GM23338 (cell line): ENCODE measurements around the gene TLE1. TPM values are rescaled to one million over a fixed set of nuclear protein-coding genes. Genes with fewer than 3 reads are reported as not detected.
"Not testable (repeated sequence)": the region's sequence is repeated elsewhere in the genome, so short reads cannot be mapped to it uniquely, and the experiment has no call there.

Source experiments
- ATAC-seq: fragments of 200-7000 bp; cut with Tn5 transposase; 3 replicates; pipeline ENCODE4 v1.9.1; 2020
- DNase-seq: peaks from one replicate; pipeline ENCODE4 v3.0.0-alpha.2; 2015; ENCODE audit warnings: low spot score
- H2AFZ ChIP-seq: fragments of 200-600 bp; sonication (generic); 2 replicates; pipeline ENCODE4 v1.8.0; 2016; ENCODE audit warnings: antibody characterized with exemption, mild to moderate bottlenecking, moderate library complexity
- H3F3A ChIP-seq: fragments of 200-600 bp; sonication (generic); replicated peaks from 2 replicates; pipeline ENCODE4 v1.8.0; 2017; ENCODE audit warnings: antibody characterized with exemption, mixed run types, low read depth
- H3K27ac ChIP-seq: fragments of 200-600 bp; sonication (generic); 2 replicates; pipeline ENCODE4 v1.6.1; 2016; ENCODE audit warnings: low read depth
- H3K27me3 ChIP-seq: fragments of 200-600 bp; sonication (generic); 2 replicates; pipeline ENCODE4 v1.8.0; 2016; ENCODE audit warnings: mild to moderate bottlenecking, mixed run types, moderate library complexity; ENCODE audit not compliant: insufficient read depth
- H3K36me3 ChIP-seq: fragments of 200-600 bp; sonication (generic); 2 replicates; pipeline ENCODE4 v1.8.0; 2016; ENCODE audit warnings: mild to moderate bottlenecking; ENCODE audit not compliant: insufficient read depth
- H3K4me1 ChIP-seq: fragments of 200-600 bp; sonication (generic); 2 replicates; pipeline ENCODE4 v1.8.0; 2016; ENCODE audit warnings: mild to moderate bottlenecking, moderate library complexity; ENCODE audit not compliant: insufficient read depth
- H3K4me2 ChIP-seq: fragments of 200-600 bp; sonication (generic); 2 replicates; pipeline ENCODE4 v1.7.1; 2017; ENCODE audit warnings: mixed run types
- H3K4me3 ChIP-seq: fragments of 200-600 bp; sonication (generic); 2 replicates; pipeline ENCODE4 v1.6.1; 2016; ENCODE audit warnings: mixed run types
- H3K79me2 ChIP-seq: fragments of 200-600 bp; sonication (generic); replicated peaks from 2 replicates; pipeline ENCODE4 v1.8.0; 2017; ENCODE audit warnings: mild to moderate bottlenecking; ENCODE audit not compliant: insufficient read depth
- H3K9me2 ChIP-seq: fragments of 200-600 bp; sonication (generic); 2 replicates; pipeline ENCODE4 v1.8.0; 2017; ENCODE audit not compliant: insufficient read depth
- H4K20me1 ChIP-seq: fragments of 200-600 bp; sonication (generic); replicated peaks from 2 replicates; pipeline ENCODE4 v1.8.0; 2017; ENCODE audit warnings: mild to moderate bottlenecking; ENCODE audit not compliant: insufficient read depth
- H3K27ac Mint-ChIP-seq: 2 replicates; pipeline ENCODE4 v1.8.0; 2020; ENCODE audit warnings: inconsistent platforms, mild to moderate bottlenecking, moderate library complexity, mixed read lengths
- H3K27me3 Mint-ChIP-seq: 3 replicates; pipeline ENCODE4 v1.8.0; 2022; ENCODE audit warnings: low read depth, mild to moderate bottlenecking, moderate library complexity, mixed read lengths, inconsistent platforms; ENCODE audit not compliant: insufficient read depth, poor library complexity
- H3K36me3 Mint-ChIP-seq: 3 replicates; pipeline ENCODE4 v1.8.0; 2021; ENCODE audit warnings: low read depth, mild to moderate bottlenecking, inconsistent platforms, moderate library complexity, mixed read lengths
- H3K4me1 Mint-ChIP-seq: 3 replicates; pipeline ENCODE4 v1.8.0; 2020; ENCODE audit warnings: mild to moderate bottlenecking, inconsistent platforms, mixed read lengths
- H3K4me3 Mint-ChIP-seq: 3 replicates; pipeline ENCODE4 v1.8.0; 2021; ENCODE audit warnings: moderate library complexity, mild to moderate bottlenecking, inconsistent platforms, mixed read lengths
- H3K9me3 Mint-ChIP-seq: 3 replicates; pipeline ENCODE4 v1.8.0; 2020; ENCODE audit warnings: moderate library complexity, mild to moderate bottlenecking, inconsistent platforms, mixed read lengths
- CTCF ChIP-seq, 2 experiments: fragments of 200-600 bp in 1 of 2; sonication (generic) in 1 of 2; conservative IDR thresholded peaks; 2 replicates each; pipeline versions ENCODE4 v1.5.1 to v1.6.1; 2016 to 2017; ENCODE audit warnings: antibody characterized with exemption in 2 of 2, low read depth in 2 of 2, mild to moderate bottlenecking in 2 of 2, moderate library complexity in 1 of 2
- ETS1 ChIP-seq: IDR thresholded peaks from 2 replicates; pipeline ENCODE4 v1.6.1; 2016; ENCODE audit warnings: antibody characterized with exemption
- NANOG ChIP-seq: IDR thresholded peaks from 2 replicates; pipeline ENCODE4 v1.6.1; 2016; ENCODE audit warnings: antibody characterized with exemption, borderline replicate concordance
- POLR2AphosphoS5 ChIP-seq: IDR thresholded peaks from 2 replicates; pipeline ENCODE4 v1.6.1; 2016; ENCODE audit warnings: antibody characterized with exemption, low read depth
- STAT1 ChIP-seq: IDR thresholded peaks from one replicate; pipeline ENCODE4 v1.6.1; 2016; ENCODE audit warnings: antibody characterized with exemption; ENCODE audit not compliant: unreplicated experiment
- ZNF114 ChIP-seq: fragments of 250-450 bp; sonication (Bioruptor Pico); IDR thresholded peaks from 2 replicates; pipeline ENCODE4 v1.5.0; 2020; ENCODE audit warnings: mild to moderate bottlenecking, moderate library complexity
- ZNF331 ChIP-seq: fragments of 250-450 bp; sonication (Bioruptor Pico); IDR thresholded peaks from 2 replicates; pipeline ENCODE4 v1.5.0; 2020; ENCODE audit warnings: low read depth, mild to moderate bottlenecking, moderate library complexity
- ZNF462 ChIP-seq: fragments of 250-450 bp; sonication (Bioruptor Pico); IDR thresholded peaks from 2 replicates; pipeline ENCODE4 v1.5.0; 2020; ENCODE audit warnings: mild to moderate bottlenecking, moderate library complexity
- polyA plus RNA-seq: library from polyadenylated mRNA; unstranded; fragments of >200 nt; fragmentation: Nextera tagmentation; extraction: Ambion mirVana; gene quantifications from 2 replicates; pipeline ENCODE4 v1.2.1, GENCODE V29; 2016
- total RNA-seq: library from RNA; depleted of rRNA; stranded (reverse); fragments of >200 nt; shearing (Covaris generic); gene quantifications from 2 replicates; pipeline ENCODE4 v1.2.3, GENCODE V29; 2014

Gene TLE1
- total and polyA plus RNA-seq, 2 experiments from 2014 or later, result 58.1 to 132 TPM

- TF ChIP-seq ZNF462 (CRISPR knock-in tag) (no peak), STAT1 (no peak), ZNF331 (CRISPR knock-in tag) (no peak), POLR2AphosphoS5 (no peak), ETS1 (no peak), CTCF (conservative IDR thresholded peaks at IDR 0.05; ENCODE audit: low read depth in 2 of 2) (no peak), ZNF114 (no peak), NANOG (no peak)
Measured at GRCh38 chr9:81607593-81608288, 81.6 kb downstream of the TLE1 start (continued).

GRCh38 chr9:81606261-81606660, 83.1 kb downstream of the TLE1 start:
- H3K27ac ChIP-seq, result not testable (repeated sequence)

More at GRCh38 chr9:81606261-81606660, 83.1 kb downstream of the TLE1 start:
- not testable (repeated sequence) for H3K9me2 ChIP-seq, H3K27ac Mint-ChIP-seq, H3K4me2 ChIP-seq, H3K27me3 Mint-ChIP-seq, DNase-seq, H3F3A ChIP-seq, H2AFZ ChIP-seq, H3K4me3 Mint-ChIP-seq, H4K20me1 ChIP-seq, ATAC-seq, H3K27me3 ChIP-seq, H3K4me3 ChIP-seq, H3K9me3 Mint-ChIP-seq
- Histone ChIP-seq H3K79me2 (peaks cover 84% of the 10 kb centered on the region), H3K4me1 (peaks cover 12% of the 10 kb centered on the region), H3K36me3 (peaks cover 25% of the 10 kb centered on the region)
- peaks cover 98% of the 10 kb centered on the region for H3K36me3 Mint-ChIP-seq
- peaks cover 14% of the 10 kb centered on the region for H3K4me1 Mint-ChIP-seq
